Measurements from ENCODE around the gene TCF7L1. TPM values are rescaled to one million over a fixed set of nuclear protein-coding genes. Genes with fewer than 3 reads are reported as not detected.

TCF7L1 gene
- total RNA-seq, 4 donors from 2014 or later = 5.6 to 23.2 (median 10.2) TPM

DNA sequence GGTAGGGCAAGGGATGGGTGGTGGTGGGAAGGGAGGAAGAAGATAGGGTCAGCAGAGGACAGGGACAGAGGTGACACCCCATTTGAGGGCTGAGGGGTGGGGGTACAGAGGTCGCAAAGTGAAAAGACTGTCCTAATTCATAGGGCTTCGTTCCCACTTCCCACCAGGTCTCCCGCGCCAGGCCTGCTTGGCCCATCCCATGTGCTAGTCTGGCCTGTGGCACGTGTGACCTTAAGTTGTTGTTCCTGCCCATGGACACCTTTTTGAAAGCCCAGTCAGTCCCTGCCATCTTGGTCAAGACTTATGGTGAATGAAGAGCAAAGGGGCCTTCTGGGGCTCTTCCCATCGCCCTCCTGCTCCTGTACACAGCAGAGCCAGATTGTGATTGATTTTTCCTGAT, 148.4 kb downstream of the TCF7L1 start:
- no peak for TF ChIP-seq POLR2A (IDR thresholded peaks at IDR 0.05; ENCODE audit: low read depth)
- TF ChIP-seq, protein P1, sequence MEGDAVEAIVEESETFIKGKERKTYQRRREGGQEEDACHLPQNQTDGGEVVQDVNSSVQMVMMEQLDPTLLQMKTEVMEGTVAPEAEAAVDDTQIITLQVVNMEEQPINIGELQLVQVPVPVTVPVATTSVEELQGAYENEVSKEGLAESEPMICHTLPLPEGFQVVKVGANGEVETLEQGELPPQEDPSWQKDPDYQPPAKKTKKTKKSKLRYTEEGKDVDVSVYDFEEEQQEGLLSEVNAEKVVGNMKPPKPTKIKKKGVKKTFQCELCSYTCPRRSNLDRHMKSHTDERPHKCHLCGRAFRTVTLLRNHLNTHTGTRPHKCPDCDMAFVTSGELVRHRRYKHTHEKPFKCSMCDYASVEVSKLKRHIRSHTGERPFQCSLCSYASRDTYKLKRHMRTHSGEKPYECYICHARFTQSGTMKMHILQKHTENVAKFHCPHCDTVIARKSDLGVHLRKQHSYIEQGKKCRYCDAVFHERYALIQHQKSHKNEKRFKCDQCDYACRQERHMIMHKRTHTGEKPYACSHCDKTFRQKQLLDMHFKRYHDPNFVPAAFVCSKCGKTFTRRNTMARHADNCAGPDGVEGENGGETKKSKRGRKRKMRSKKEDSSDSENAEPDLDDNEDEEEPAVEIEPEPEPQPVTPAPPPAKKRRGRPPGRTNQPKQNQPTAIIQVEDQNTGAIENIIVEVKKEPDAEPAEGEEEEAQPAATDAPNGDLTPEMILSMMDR (IDR thresholded peaks at IDR 0.05) = no peak
- TF ChIP-seq POLR2AphosphoS5 (IDR thresholded peaks at IDR 0.05) = no peak
- no peak for TF ChIP-seq EP300 (IDR thresholded peaks at IDR 0.05)
- no peak for DNase-seq (ENCODE audit: extremely low spot score)
- Histone ChIP-seq H3K4me1 (peaks cover 21 to 58% (median 52%) of the 10 kb centered on the region in 4 donors), H3K9me3 (no peaks in the 10 kb centered on the region), H3K36me3 (peaks cover 4 to 22% (median 11%) of the 10 kb centered on the region in 4 donors), H3K27ac (replicated peaks in 1 of 4) (no peak overlapping the region), H3K27me3 (no peaks in the 10 kb centered on the region), H3K4me3 (no peak overlapping the region)
- intact Hi-C loops (cut with DNase I) = no loop called here
- WGBS = 96% methylated on average over 6 of the region's 6 CpGs

GRCh38 chr2:85282914-85283313, 149.7 kb downstream of the TCF7L1 start:
- no peak for TF ChIP-seq POLR2A (IDR thresholded peaks at IDR 0.05; ENCODE audit: low read depth)
- TF ChIP-seq, protein P1 (IDR thresholded peaks at IDR 0.05) = no peak
- TF ChIP-seq POLR2AphosphoS5 (IDR thresholded peaks at IDR 0.05) = no peak
- TF ChIP-seq EP300 (IDR thresholded peaks at IDR 0.05) = no peak
- Histone ChIP-seq H3K27ac (replicated peaks in 1 of 4) (no peak overlapping the region), H3K9me3 (no peaks in the 10 kb centered on the region), H3K36me3 (peaks cover 4 to 31% (median 11%) of the 10 kb centered on the region in 4 donors), H3K4me3 (no peak overlapping the region), H3K27me3 (no peaks in the 10 kb centered on the region), H3K4me1 (peaks cover 12 to 45% (median 38%) of the 10 kb centered on the region in 4 donors)
- 94% methylated on average over 6 of the region's 7 CpGs for WGBS
- DNase-seq (ENCODE audit: extremely low spot score) = no peak
- intact Hi-C loops (cut with DNase I) = no loop called here

DNA sequence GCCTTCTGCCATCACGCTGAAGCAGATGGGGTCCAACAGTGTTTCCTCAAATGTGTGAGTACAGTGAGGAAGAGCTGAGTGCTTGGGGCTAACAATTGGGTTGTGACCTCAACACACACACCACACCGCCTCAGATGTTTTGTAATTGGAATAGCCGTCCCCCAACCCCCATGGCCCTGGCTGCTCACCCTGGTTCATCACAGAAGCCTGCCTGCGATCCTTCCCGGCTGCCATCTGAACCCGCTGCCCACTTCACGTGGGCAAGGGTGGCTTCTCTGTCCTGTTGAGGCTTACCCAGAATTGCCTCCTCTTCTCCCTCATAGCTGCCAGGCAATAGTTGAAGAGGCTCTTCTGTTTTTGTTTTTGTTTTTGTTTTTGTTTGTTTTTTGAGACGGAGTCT, 150.4 kb downstream of the TCF7L1 start:
- no peaks in the 10 kb centered on the region for H3K27me3 ChIP-seq
- H3K4me3 ChIP-seq = no peak overlapping the region
- no peaks in the 10 kb centered on the region for H3K9me3 ChIP-seq
- WGBS = 93% methylated on average over 8 of the region's 8 CpGs
- peaks cover 5 to 37% (median 31%) of the 10 kb centered on the region in 4 donors for H3K4me1 ChIP-seq
- H3K27ac ChIP-seq (replicated peaks in 1 of 4) = no peak overlapping the region
- peaks cover 4 to 31% (median 11%) of the 10 kb centered on the region in 4 donors for H3K36me3 ChIP-seq
- no peak for TF ChIP-seq POLR2A (IDR thresholded peaks at IDR 0.05; ENCODE audit: low read depth)
- no peak for TF ChIP-seq EP300 (IDR thresholded peaks at IDR 0.05)
- TF ChIP-seq, protein P1 (IDR thresholded peaks at IDR 0.05) = no peak
- no peak for TF ChIP-seq POLR2AphosphoS5 (IDR thresholded peaks at IDR 0.05)
- DNase-seq (ENCODE audit: extremely low spot score) = no peak
- intact Hi-C loops (cut with DNase I) = no loop called here

GRCh38 chr2:85286918-85287317, 153.7 kb downstream of the TCF7L1 start:
- Histone ChIP-seq H3K4me1 (peaks cover 5 to 21% (median 19%) of the 10 kb centered on the region in 4 donors), H3K27me3 (no peaks in the 10 kb centered on the region), H3K36me3 (peaks cover 4 to 31% (median 11%) of the 10 kb centered on the region in 4 donors), H3K27ac (replicated peaks in 1 of 4) (no peak overlapping the region), H3K4me3 (no peak overlapping the region), H3K9me3 (no peaks in the 10 kb centered on the region)
- no peak for DNase-seq (ENCODE audit: extremely low spot score)
- intact Hi-C loops (cut with DNase I) = no loop called here
- TF ChIP-seq POLR2AphosphoS5 (IDR thresholded peaks at IDR 0.05) (no peak), POLR2A (IDR thresholded peaks at IDR 0.05; ENCODE audit: low read depth) (no peak), EP300 (IDR thresholded peaks at IDR 0.05) (no peak)
- TF ChIP-seq, protein P1 (IDR thresholded peaks at IDR 0.05) = no peak
- 72% methylated on average over 8 of the region's 8 CpGs for WGBS

GRCh38 chr2:85287721-85288120, 154.5 kb downstream of the TCF7L1 start:
- no peaks in the 10 kb centered on the region for H3K27me3 ChIP-seq
- H3K4me3 ChIP-seq = no peak overlapping the region
- H3K9me3 ChIP-seq = no peaks in the 10 kb centered on the region
- H3K36me3 ChIP-seq = peaks cover 4 to 35% (median 12%) of the 10 kb centered on the region in 4 donors
- no peak for TF ChIP-seq POLR2A (IDR thresholded peaks at IDR 0.05; ENCODE audit: low read depth)
- TF ChIP-seq EP300 (IDR thresholded peaks at IDR 0.05) = no peak
- no peak for TF ChIP-seq POLR2AphosphoS5 (IDR thresholded peaks at IDR 0.05)
- TF ChIP-seq, protein P1 (IDR thresholded peaks at IDR 0.05) = no peak
- intact Hi-C loops (cut with DNase I) = no loop called here
- WGBS = 87% methylated on average over 7 of the region's 7 CpGs
- DNase-seq (ENCODE audit: extremely low spot score) = no peak
- no peak overlapping the region for H3K27ac ChIP-seq (replicated peaks in 1 of 4)
- H3K4me1 ChIP-seq = peaks cover 5 to 13% (median 11%) of the 10 kb centered on the region in 4 donors

Data from esophagus muscularis mucosa (tissue), 4 donors.